ENCODE measurements around the gene ROR2. TPM values are rescaled to one million over a fixed set of nuclear protein-coding genes. Genes with fewer than 3 reads are reported as not detected.

Gene ROR2
- total RNA-seq, 2 donors from 2014 or later = 4.0 to 5.4 TPM

DNA sequence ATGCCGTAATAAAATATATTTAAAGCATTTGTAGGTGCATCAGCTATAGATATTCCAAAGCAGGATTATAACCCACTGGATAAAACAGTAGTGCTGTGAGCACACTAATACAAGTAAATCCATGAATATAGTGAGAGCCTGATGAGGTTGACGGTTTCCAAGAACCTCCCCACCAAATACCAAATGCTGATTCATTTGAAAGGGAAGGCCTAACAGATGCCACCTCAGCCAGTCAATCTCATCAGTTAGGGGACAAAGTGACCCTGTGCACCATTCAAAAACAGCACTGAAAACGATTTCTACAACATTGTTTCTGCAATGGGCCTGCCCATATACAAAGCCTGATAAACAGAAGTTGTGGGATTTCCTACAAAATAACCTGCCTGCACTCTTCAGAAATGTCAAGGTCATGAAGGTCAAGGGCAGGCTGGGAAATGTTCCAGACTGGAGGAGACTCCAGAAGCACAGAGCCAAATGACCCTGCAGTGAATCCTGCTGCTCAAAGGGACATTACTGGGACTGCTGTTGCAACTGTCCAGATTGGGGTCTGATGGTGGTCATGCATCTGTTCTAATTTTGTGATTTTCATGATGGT lies 69.6 kb downstream of the ROR2 start:
- 70 to 76% methylated on average over 3 of the region's 3 CpGs for WGBS, 2 donors
- ATAC-seq (no peak), DNase-seq (no peak)
- Histone ChIP-seq H3K9me3 (no peaks in the 10 kb centered on the region), H3K27me3 (no peaks in the 10 kb centered on the region), H3K4me3 (no peak overlapping the region), H3K27ac (no peak overlapping the region), H3K36me3 (replicated peaks in 1 of 2; ENCODE audit: insufficient read depth in 1 of 2, low read depth in 2 of 2) (no peaks in the 10 kb centered on the region), H3K4me1 (no peaks in the 10 kb centered on the region)
- no peak for TF ChIP-seq CTCF (IDR thresholded peaks at IDR 0.05)
- TF ChIP-seq POLR2A (IDR thresholded peaks at IDR 0.05) = no peak
- intact Hi-C loops (cut with DNase I) = no loop called here

DNA sequence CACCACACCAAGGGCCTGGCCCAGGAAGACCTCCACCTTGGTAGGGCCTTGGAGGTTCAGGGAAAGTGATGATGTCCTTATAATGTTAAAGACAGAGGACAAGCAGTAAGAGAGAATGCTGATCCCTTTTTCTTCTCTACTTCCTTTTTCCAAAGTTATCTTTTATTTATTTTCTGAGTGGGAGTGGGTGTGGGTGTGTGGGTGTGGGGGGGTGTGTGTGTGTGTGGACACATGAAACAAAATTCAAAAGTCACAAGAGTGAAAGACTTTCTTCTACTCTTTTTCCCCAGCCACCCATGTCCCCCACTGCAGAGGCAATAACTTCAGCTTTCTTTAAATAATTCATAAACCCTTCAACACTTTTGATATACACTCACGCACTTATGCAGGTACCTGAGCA lies 70.8 kb downstream of the ROR2 start:
- intact Hi-C loops (cut with DNase I) = no loop called here
- no peak for ATAC-seq
- Histone ChIP-seq H3K27ac (no peak overlapping the region), H3K9me3 (no peaks in the 10 kb centered on the region), H3K4me1 (no peaks in the 10 kb centered on the region), H3K36me3 (replicated peaks in 1 of 2; ENCODE audit: insufficient read depth in 1 of 2, low read depth in 2 of 2) (no peaks in the 10 kb centered on the region), H3K4me3 (no peak overlapping the region), H3K27me3 (no peaks in the 10 kb centered on the region)
- DNase-seq = no peak
- TF ChIP-seq CTCF (IDR thresholded peaks at IDR 0.05) (no peak), POLR2A (IDR thresholded peaks at IDR 0.05) (no peak)
- 94 to 100% methylated on average over 1 of the region's 1 CpG for WGBS, 2 donors

DNA sequence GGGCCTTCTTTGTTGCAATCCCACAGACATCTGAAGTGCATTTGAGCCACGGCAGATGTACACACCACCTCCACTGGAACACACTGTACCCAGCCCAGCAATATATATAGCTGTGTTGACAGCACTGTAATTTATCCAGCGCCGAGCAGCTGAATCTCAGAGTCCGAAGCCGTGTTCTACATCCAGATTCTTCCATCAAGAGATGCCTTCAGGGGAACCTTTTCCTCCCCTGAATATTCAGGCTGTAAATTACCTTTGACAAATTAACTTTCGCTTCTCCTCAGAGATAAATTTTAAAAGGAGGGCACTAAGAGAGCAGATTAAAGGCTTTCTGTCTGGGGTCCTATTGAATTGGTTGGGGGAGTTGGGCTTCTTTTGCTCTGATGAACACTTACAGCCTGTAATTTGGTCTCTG lies 76.4 kb downstream of the ROR2 start:
- ATAC-seq (no peak), DNase-seq (no peak)
- Histone ChIP-seq H3K36me3 (replicated peaks in 1 of 2; ENCODE audit: insufficient read depth in 1 of 2, low read depth in 2 of 2) (no peaks in the 10 kb centered on the region), H3K27ac (no peak overlapping the region), H3K9me3 (no peaks in the 10 kb centered on the region), H3K27me3 (no peaks in the 10 kb centered on the region), H3K4me1 (no peaks in the 10 kb centered on the region), H3K4me3 (no peak overlapping the region)
- intact Hi-C loops (cut with DNase I) = no loop called here
- WGBS, 2 donors = 88 to 98% methylated on average over 6 of the region's 6 CpGs
- no peak for TF ChIP-seq POLR2A (IDR thresholded peaks at IDR 0.05)
- TF ChIP-seq CTCF (IDR thresholded peaks at IDR 0.05) = no peak

DNA sequence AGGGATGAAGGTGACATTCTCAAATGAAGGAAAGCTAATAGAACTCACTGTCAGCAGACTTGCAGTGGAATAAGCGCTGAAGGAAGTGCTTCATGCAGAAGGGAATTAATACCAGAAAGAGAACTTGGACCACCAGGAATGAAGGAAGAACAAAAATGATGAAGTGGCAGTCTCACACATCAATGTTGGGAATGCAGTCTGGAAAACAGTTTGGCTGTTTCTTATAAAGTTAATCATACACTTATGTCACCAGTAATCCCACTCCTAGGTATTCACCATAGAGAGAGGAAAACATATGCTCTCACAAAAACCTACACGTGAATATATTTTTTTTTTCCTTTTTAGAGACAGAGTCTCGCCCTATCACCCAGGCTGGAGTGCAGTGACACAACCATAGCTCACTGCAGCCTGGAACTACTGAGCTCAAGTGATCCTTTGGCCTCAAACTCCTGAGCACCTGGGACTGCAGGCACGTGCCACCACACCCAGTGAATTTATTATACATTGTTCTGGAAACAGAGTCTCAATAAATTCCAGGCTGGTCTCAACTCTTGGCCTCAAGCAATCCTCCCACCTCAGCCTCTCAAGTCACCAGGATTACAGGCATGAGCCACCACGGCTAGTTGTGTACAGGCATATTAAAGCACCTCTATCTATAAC lies 81.2 kb downstream of the ROR2 start:
- ATAC-seq (no peak), DNase-seq (no peak)
- H3K36me3 ChIP-seq (replicated peaks in 1 of 2; ENCODE audit: insufficient read depth in 1 of 2, low read depth in 2 of 2) = no peaks in the 10 kb centered on the region
- no peaks in the 10 kb centered on the region for H3K4me1 ChIP-seq
- H3K27ac ChIP-seq = no peak overlapping the region
- H3K4me3 ChIP-seq = no peak overlapping the region
- no peak for TF ChIP-seq CTCF (IDR thresholded peaks at IDR 0.05)
- no peak for TF ChIP-seq POLR2A (IDR thresholded peaks at IDR 0.05)
- intact Hi-C loops (cut with DNase I) = no loop called here
- no peaks in the 10 kb centered on the region for H3K9me3 ChIP-seq
- WGBS, 2 donors = 77 to 83% methylated on average over 5 of the region's 5 CpGs
- no peaks in the 10 kb centered on the region for H3K27me3 ChIP-seq

GRCh38 chr9:91867740-91868139 lies 82.3 kb downstream of the ROR2 start:
- no peaks in the 10 kb centered on the region for H3K4me1 ChIP-seq

More at GRCh38 chr9:91867740-91868139, 82.3 kb downstream of the ROR2 start:
- ATAC-seq (no peak), DNase-seq (no peak)
- H3K27me3 ChIP-seq = no peaks in the 10 kb centered on the region
- H3K36me3 ChIP-seq (replicated peaks in 1 of 2; ENCODE audit: insufficient read depth in 1 of 2, low read depth in 2 of 2) = no peaks in the 10 kb centered on the region
- TF ChIP-seq CTCF (IDR thresholded peaks at IDR 0.05) = no peak
- TF ChIP-seq POLR2A (IDR thresholded peaks at IDR 0.05) = no peak
- no peak overlapping the region for H3K4me3 ChIP-seq
- intact Hi-C loops (cut with DNase I) = no loop called here
- no peak overlapping the region for H3K27ac ChIP-seq
- no peaks in the 10 kb centered on the region for H3K9me3 ChIP-seq
- WGBS, 2 donors = 78 to 90% methylated on average over 6 of the region's 6 CpGs
